SU-DHL-6 (cell line): ENCODE measurements around the gene SLC43A2.
"Not testable (repeated sequence)": the region's sequence is repeated elsewhere in the genome, so short reads cannot be mapped to it uniquely, and the experiment has no call there.

Experiments
- H2AFZ ChIP-seq: fragments of 200-600 bp; sonication (generic); 2 replicates; pipeline ENCODE4 v1.6.1; 2014; ENCODE audit warnings: low read depth, mild to moderate bottlenecking, moderate library complexity, mixed read lengths, antibody characterized with exemption, low read length; ENCODE audit not compliant: severe bottlenecking
- H3F3A ChIP-seq: fragments of 200-600 bp; shearing (Covaris generic); 2 replicates; pipeline ENCODE4 v1.6.0; 2016; ENCODE audit warnings: antibody characterized with exemption, mild to moderate bottlenecking; ENCODE audit not compliant: insufficient read depth
- H3K27ac ChIP-seq: fragments of 200-600 bp; sonication (generic); 2 replicates; pipeline ENCODE4 v1.5.1; 2016; ENCODE audit warnings: low read depth, mild to moderate bottlenecking, low read length, moderate library complexity, mixed read lengths
- H3K27me3 ChIP-seq: fragments of 200-600 bp; sonication (generic), shearing (Covaris generic); 2 replicates; pipeline ENCODE4 v1.6.0; 2014; ENCODE audit warnings: mild to moderate bottlenecking, low read length
- H3K36me3 ChIP-seq: fragments of 200-600 bp; sonication (generic); 2 replicates; pipeline ENCODE4 v1.6.1; 2014; ENCODE audit warnings: mild to moderate bottlenecking, low read length, mixed read lengths
- H3K4me2 ChIP-seq: fragments of 300-600, 200-600 bp; shearing (Covaris generic), sonication (generic); 2 replicates; pipeline ENCODE4 v1.6.0; 2014; ENCODE audit warnings: low read length, low read depth, mild to moderate bottlenecking; ENCODE audit not compliant: poor library complexity, severe bottlenecking
- H3K4me3 ChIP-seq: fragments of 200-600 bp; sonication (generic); 2 replicates; pipeline ENCODE4 v1.5.1; 2014; ENCODE audit warnings: antibody characterized with exemption, low read length, mild to moderate bottlenecking, mixed read lengths; ENCODE audit not compliant: insufficient read depth, poor library complexity, severe bottlenecking
- H3K79me2 ChIP-seq: fragments of 200-600 bp; sonication (generic); 2 replicates; pipeline ENCODE4 v1.6.1; 2014; ENCODE audit warnings: mild to moderate bottlenecking, low read length, moderate library complexity; ENCODE audit not compliant: insufficient read depth
- H3K9ac ChIP-seq: fragments of 200-600 bp; sonication (generic); 2 replicates; pipeline ENCODE4 v1.7.0; 2014; ENCODE audit warnings: mild to moderate bottlenecking, low read length
- H3K9me2 ChIP-seq: fragments of 200-600 bp; sonication (generic); replicated peaks from 2 replicates; pipeline ENCODE4 v1.6.1; 2014; ENCODE audit warnings: low read length; ENCODE audit not compliant: insufficient read depth
- H3K9me3 ChIP-seq: fragments of 200-600 bp; sonication (generic); 2 replicates; pipeline ENCODE4 v1.6.1; 2014; ENCODE audit warnings: low read length, mixed read lengths; ENCODE audit not compliant: insufficient read depth
- H4K20me1 ChIP-seq: fragments of 200-600 bp; sonication (generic); 2 replicates; pipeline ENCODE4 v1.6.1; 2014; ENCODE audit warnings: low read depth, mild to moderate bottlenecking, antibody characterized with exemption, low read length, moderate library complexity, mixed read lengths
- CTCF ChIP-seq: fragments of 200-600 bp; sonication (generic); IDR thresholded peaks from one replicate; pipeline ENCODE4 v1.5.1; 2017; ENCODE audit warnings: antibody characterized with exemption, mild to moderate bottlenecking, low read length, moderate library complexity; ENCODE audit not compliant: insufficient read depth, poor library complexity, severe bottlenecking
- EZH2phosphoT487 ChIP-seq: fragments of 200-600 bp; sonication (generic), shearing (Covaris generic); conservative IDR thresholded peaks from 2 replicates; pipeline ENCODE4 v1.6.1; 2018; ENCODE audit warnings: mild to moderate bottlenecking, antibody characterized with exemption, low read length, moderate library complexity, mixed read lengths

The SLC43A2 gene

DNA sequence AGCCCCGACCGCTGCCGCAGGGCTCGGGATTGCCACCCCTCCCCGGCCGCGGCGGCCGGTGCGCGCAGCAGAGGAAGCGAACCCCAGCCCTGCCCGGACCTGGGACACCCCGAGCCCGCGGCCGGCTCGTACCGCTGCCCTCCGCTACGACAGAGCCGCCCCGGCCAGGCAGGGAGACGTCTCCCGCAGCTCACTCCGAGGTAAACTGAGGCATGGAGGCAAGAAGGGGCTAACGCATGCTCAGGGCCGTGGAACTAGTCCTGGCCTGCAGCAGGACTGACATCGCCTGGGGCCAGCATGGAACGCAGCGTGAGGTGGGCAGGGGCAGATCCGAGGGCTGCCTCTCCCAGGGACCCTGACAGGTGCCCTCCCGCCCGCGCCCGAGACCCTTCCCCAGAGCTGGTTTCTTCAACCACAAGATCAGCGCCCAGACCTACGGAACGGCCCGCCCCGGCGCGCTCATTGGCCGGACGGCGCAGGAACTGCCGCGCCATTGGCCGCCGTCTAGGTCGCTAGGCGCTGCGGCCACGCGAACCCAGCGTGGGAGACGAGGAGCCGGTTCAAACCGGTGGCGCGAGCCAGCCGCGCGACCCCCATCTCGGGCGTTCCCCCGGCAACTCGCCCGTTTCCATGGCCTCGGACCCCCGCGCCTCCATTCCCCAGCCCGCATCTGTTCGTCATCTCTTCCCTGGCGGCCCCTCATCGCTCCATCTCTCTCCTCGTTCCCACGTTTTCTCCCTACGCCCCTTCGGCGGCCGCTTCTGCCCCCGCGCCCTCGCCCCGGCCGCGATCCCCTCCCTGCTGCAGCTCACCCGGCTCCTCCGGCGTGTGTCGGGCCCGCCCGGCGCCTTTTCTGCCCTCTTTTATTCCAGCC lies at the start of gene SLC43A2:
Gene SLC43A2, minus strand, starts transcription at position 853 of the 874 bp plus-strand sequence. CDS start 960 bp downstream, outside the sequence.
- Histone ChIP-seq H3K27me3 (no peaks in the 10 kb centered on the region), H4K20me1 (no peaks in the 10 kb centered on the region), H3K79me2 (peaks cover 35% of the 10 kb centered on the region), H3K9me3 (no peaks in the 10 kb centered on the region), H3K27ac (peak within 1 kb of the TSS; percentile 86), H3K9ac (peak within 1 kb of the TSS; percentile 81), H3K9me2 (no peaks in the 10 kb centered on the region), H3K4me3 (peak within 1 kb of the TSS; percentile 79), H2AFZ (peak within 1 kb of the TSS; percentile 20), H3F3A (peaks cover 18% of the 10 kb centered on the region), H3K4me2 (peak within 1 kb of the TSS; percentile 85), H3K36me3 (no peaks in the 10 kb centered on the region)
- TF ChIP-seq CTCF, result no peak
- no peak for TF ChIP-seq EZH2phosphoT487

DNA sequence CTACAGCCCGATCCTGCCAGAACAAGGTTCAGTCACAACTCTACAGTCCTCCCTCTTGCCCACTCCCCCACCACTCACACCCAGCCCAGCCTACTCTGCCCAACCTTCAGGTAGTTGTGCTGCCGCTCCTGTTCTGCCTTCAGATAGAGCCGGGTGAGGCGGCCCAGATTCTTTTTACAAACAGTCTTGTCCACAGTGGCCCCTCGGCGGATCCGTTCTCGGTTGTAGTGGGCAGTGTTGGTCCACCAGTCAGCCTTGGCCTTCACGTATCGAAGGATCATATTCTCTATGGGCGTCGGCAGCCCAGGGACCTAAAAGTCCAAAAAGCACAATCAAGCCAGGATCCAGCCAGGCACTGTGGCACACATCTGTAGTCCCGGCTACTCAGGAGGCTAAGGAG lies 47.8 kb upstream of the SLC43A2 start:
- H3K4me3 ChIP-seq, result no peak overlapping the region
- H3K36me3 ChIP-seq, result peaks cover 28% of the 10 kb centered on the region; the same call in 1 of the 2 replicates
- no peaks in the 10 kb centered on the region for H3K9me3 ChIP-seq
- H3K9me2 ChIP-seq, result no peaks in the 10 kb centered on the region
- H3K27ac ChIP-seq, result no peak overlapping the region
- no peak overlapping the region for H3K4me2 ChIP-seq
- no peaks in the 10 kb centered on the region for H3F3A ChIP-seq
- no peak for TF ChIP-seq EZH2phosphoT487
- no peaks in the 10 kb centered on the region for H3K27me3 ChIP-seq
- H3K9ac ChIP-seq, result no peak overlapping the region
- H2AFZ ChIP-seq, result no peak overlapping the region
- no peaks in the 10 kb centered on the region for H4K20me1 ChIP-seq
- no peaks in the 10 kb centered on the region for H3K79me2 ChIP-seq

DNA sequence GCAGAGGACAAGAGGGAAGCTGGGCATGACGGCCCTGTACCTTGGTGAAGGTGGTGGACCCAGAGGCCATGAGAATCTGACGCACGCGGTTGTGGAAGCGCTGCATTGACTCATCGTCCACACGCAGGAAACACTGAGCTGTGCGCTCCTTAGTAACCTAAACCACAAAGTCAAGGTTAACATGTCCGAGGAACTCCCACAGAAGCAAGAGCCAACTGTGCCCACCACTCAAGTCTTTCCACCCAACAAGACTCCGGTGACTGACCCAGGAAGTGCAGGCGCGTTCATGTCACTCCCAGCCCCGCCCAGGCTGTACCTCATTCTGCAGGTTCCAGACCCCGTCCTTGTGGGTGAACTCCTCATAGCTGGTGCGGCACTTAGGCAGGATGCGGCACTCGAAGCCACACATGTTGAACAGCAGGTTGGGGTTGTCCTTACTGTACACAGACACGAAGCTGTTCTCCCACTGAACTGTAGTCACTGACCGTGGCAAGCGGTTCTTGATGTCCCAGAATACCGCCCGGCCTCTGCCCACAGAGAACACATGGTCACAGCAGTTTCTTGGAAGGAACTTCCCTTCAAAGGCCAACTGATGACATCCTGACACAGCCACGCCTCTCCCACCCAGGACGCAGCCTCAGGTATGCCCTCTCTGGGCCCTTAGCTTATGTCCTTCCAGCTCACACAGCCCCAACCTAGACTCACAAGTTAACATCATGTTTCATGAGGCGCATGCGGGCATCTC lies 44.6 kb upstream of the SLC43A2 start:
- H3K9me3 ChIP-seq, result no peaks in the 10 kb centered on the region
- peaks cover 26% of the 10 kb centered on the region for H3K36me3 ChIP-seq
- no peak overlapping the region for H3K9ac ChIP-seq
- no peaks in the 10 kb centered on the region for H3K9me2 ChIP-seq
- H2AFZ ChIP-seq, result no peak overlapping the region
- H3K27ac ChIP-seq, result no peak overlapping the region
- H3K4me2 ChIP-seq, result no peak overlapping the region
- TF ChIP-seq CTCF, result no peak
- TF ChIP-seq EZH2phosphoT487, result no peak
- no peaks in the 10 kb centered on the region for H3K79me2 ChIP-seq
- no peaks in the 10 kb centered on the region; the same call in 1 of the 2 replicates for H4K20me1 ChIP-seq
- H3K27me3 ChIP-seq, result no peaks in the 10 kb centered on the region
- no peak overlapping the region for H3K4me3 ChIP-seq
- peaks cover 6% of the 10 kb centered on the region; the same call in 1 of the 2 replicates for H3F3A ChIP-seq

DNA sequence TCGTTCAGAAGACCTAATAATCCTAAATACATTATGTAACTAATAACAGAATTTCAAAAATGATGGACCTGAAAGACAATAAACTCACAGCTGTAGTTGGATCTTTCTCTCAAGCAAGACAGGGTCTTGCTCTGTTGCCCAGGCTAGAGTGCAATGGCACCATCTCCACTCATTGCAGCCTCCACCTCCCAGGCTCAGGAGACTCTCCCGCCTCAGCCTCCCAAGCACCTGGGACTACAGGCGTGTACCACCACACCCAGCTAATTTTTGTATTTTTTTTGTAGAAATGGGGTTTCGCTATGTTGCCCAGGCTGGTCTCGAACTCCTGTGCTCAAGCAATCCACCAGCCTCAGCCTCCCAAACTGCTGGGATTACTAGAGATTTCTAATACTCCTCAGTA lies 35.3 kb upstream of the SLC43A2 start:
- H3K27me3 ChIP-seq, H3K79me2 ChIP-seq, H3K9me2 ChIP-seq, H3K4me3 ChIP-seq, H3K9ac ChIP-seq, H3K9me3 ChIP-seq, H4K20me1 ChIP-seq, H3K4me2 ChIP-seq, H3F3A ChIP-seq, H2AFZ ChIP-seq, H3K27ac ChIP-seq: not testable (repeated sequence)
- H3K36me3 ChIP-seq, result peaks cover 41% of the 10 kb centered on the region
